ENCODE measurements around the gene CATSPERD. TPM values are rescaled to one million over a fixed set of nuclear protein-coding genes. Genes with fewer than 3 reads are reported as not detected.

The CATSPERD gene
- total RNA-seq, 1 experiment from 2014 or later: not detected

- no TSS peak for BruUV-seq (replicated peaks)
- H3K36me3 Mint-ChIP-seq (ENCODE audit: insufficient read depth, unreplicated experiment): peaks cover 38% of the 10 kb centered on the region
- no peaks in the 10 kb centered on the region for H3K9me3 Mint-ChIP-seq (ENCODE audit: low read depth, unreplicated experiment)
- no peak overlapping the region for H3K27ac Mint-ChIP-seq (ENCODE audit: unreplicated experiment)
- no peak overlapping the region for H3K4me3 Mint-ChIP-seq (ENCODE audit: low read depth, unreplicated experiment)
- intact Hi-C loops (cut with micrococcal nuclease; ENCODE audit: unreplicated experiment): no loop called here
- TF ChIP-seq CTCF (IDR thresholded peaks at IDR 0.05; ENCODE audit: unreplicated experiment): no peak
- peaks cover 9% of the 10 kb centered on the region for H3K27me3 Mint-ChIP-seq (ENCODE audit: unreplicated experiment)
- H3K4me1 Mint-ChIP-seq (ENCODE audit: low read depth, unreplicated experiment): peaks cover 18% of the 10 kb centered on the region
- CTCF ChIA-PET: no interaction called here
- no peak for DNase-seq
These were observed 42.9 kb upstream of the CATSPERD start for GRCh38 chr19:5677580-5677979.

GRCh38 chr19:5678071-5678718 lies 42.2 kb upstream of the CATSPERD start:
- H3K4me1 Mint-ChIP-seq (ENCODE audit: low read depth, unreplicated experiment): peaks cover 18% of the 10 kb centered on the region
- no peak overlapping the region for H3K4me3 Mint-ChIP-seq (ENCODE audit: low read depth, unreplicated experiment)
- H3K9me3 Mint-ChIP-seq (ENCODE audit: low read depth, unreplicated experiment): no peaks in the 10 kb centered on the region
- peaks cover 9% of the 10 kb centered on the region for H3K27me3 Mint-ChIP-seq (ENCODE audit: unreplicated experiment)
- CTCF ChIA-PET: no interaction called here
- DNase-seq: no peak
- TF ChIP-seq CTCF (IDR thresholded peaks at IDR 0.05; ENCODE audit: unreplicated experiment): no peak
- H3K36me3 Mint-ChIP-seq (ENCODE audit: insufficient read depth, unreplicated experiment): peaks cover 38% of the 10 kb centered on the region
- BruUV-seq (replicated peaks): no TSS peak
- intact Hi-C loops (cut with micrococcal nuclease; ENCODE audit: unreplicated experiment): no loop called here
- no peak overlapping the region for H3K27ac Mint-ChIP-seq (ENCODE audit: unreplicated experiment)

- DNase-seq: no peak
- Mint-ChIP-seq H3K36me3 (ENCODE audit: insufficient read depth, unreplicated experiment) (peaks cover 42% of the 10 kb centered on the region), H3K27me3 (ENCODE audit: unreplicated experiment) (peaks cover 9% of the 10 kb centered on the region), H3K4me1 (ENCODE audit: low read depth, unreplicated experiment) (peaks cover 18% of the 10 kb centered on the region), H3K4me3 (ENCODE audit: low read depth, unreplicated experiment) (peak overlapping the region; percentile 97), H3K27ac (ENCODE audit: unreplicated experiment) (peak overlapping the region; percentile 100), H3K9me3 (ENCODE audit: low read depth, unreplicated experiment) (no peaks in the 10 kb centered on the region)
- intact Hi-C loops (cut with micrococcal nuclease; ENCODE audit: unreplicated experiment): no loop called here
- CTCF ChIA-PET: no interaction called here
- TF ChIP-seq CTCF (IDR thresholded peaks at IDR 0.05; ENCODE audit: unreplicated experiment): no peak
- BruUV-seq (replicated peaks): no TSS peak
These were observed 41.0 kb upstream of the CATSPERD start for GRCh38 chr19:5679289-5680083.

- no peaks in the 10 kb centered on the region for H3K9me3 Mint-ChIP-seq (ENCODE audit: low read depth, unreplicated experiment)
- peaks cover 18% of the 10 kb centered on the region for H3K4me1 Mint-ChIP-seq (ENCODE audit: low read depth, unreplicated experiment)
- DNase-seq: no peak
- BruUV-seq (replicated peaks): TSS peak; percentile 81
- peaks cover 9% of the 10 kb centered on the region for H3K27me3 Mint-ChIP-seq (ENCODE audit: unreplicated experiment)
- peak overlapping the region; percentile 100 for H3K27ac Mint-ChIP-seq (ENCODE audit: unreplicated experiment)
- H3K36me3 Mint-ChIP-seq (ENCODE audit: insufficient read depth, unreplicated experiment): peaks cover 42% of the 10 kb centered on the region
- CTCF ChIA-PET: no interaction called here
- TF ChIP-seq CTCF (IDR thresholded peaks at IDR 0.05; ENCODE audit: unreplicated experiment): no peak
- intact Hi-C loops (cut with micrococcal nuclease; ENCODE audit: unreplicated experiment): no loop called here
- peak overlapping the region; percentile 97 for H3K4me3 Mint-ChIP-seq (ENCODE audit: low read depth, unreplicated experiment)
These were observed 40.4 kb upstream of the CATSPERD start for GRCh38 chr19:5680084-5680436.

Measured in Calu3 (cell line).